ENCODE measurements around the gene MRPL24. TPM values are rescaled to one million over a fixed set of nuclear protein-coding genes. Genes with fewer than 3 reads are reported as not detected.

MRPL24 gene
- total and polyA plus RNA-seq, 9 of the 15 experiments (the other 6 are each of a cell fraction or from before 2014, with no cell fraction given), result 74.3 to 267 (median 113) TPM

DNA sequence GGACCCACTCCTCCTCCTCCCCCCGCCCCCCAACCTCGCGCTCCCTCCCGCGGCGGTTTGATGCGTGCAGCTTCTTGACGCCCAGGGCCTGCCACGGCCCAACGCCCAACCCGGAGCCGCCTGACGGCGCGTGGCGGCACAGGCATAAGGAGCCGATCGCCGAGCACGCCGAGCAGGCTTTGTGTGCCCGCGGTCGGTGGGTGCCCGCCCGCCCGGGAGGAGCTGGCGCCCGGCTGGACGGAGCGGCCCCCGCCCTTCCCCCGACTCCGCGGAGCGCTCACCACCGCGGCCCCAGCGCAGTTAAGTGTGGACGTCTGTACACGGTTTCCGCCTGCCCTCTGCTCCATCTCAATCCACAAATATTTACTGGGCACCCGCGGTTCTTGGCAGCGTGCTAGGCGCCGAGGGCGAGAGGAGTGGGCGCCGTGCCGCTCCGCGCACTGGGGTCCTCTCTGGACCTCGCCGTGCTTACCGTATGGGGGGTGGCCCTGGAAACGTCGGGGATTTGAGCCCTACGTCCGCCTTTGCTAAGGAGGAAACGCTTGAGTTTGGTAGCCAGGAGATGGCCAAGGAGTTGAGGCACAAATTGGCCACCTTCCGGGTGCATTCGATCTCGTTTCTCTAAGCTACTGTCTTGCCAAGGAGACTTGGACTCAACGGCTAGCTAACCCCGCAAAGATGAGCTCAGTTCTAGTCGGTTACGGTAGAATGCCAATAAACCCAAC is 11.0 kb upstream of the MRPL24 start (continued):
- TF ChIP-seq ZBTB17 (CRISPR knock-in tag; IDR thresholded peaks at IDR 0.05) (peak; percentile 100), RBFOX2 (IDR thresholded peaks at IDR 0.05; ENCODE audit: low read depth, low read length) (peak; percentile 72), ZNF121 (CRISPR knock-in tag; conservative IDR thresholded peaks at IDR 0.05) (no peak), HNRNPUL1 (IDR thresholded peaks at IDR 0.05; ENCODE audit: low read length) (no peak), TEAD1 (CRISPR knock-in tag; IDR thresholded peaks at IDR 0.05) (0 out of 4 replicates have a peak, but pooled peaks of 1 of the 2 experiments have one; percentile 36), CC2D1A (IDR thresholded peaks at IDR 0.05) (no peak), DPF2 (IDR thresholded peaks at IDR 0.05) (no peak), ZC3H4 (CRISPR knock-in tag; IDR thresholded peaks at IDR 0.05; ENCODE audit: borderline replicate concordance) (peak; percentile 45; the same call in 1 of the 2 replicates), L3MBTL2 (IDR thresholded peaks at IDR 0.05) (peak; percentile 89), PTTG1 (tag; IDR thresholded peaks at IDR 0.05; ENCODE audit: low read depth) (no peak), TFAM (CRISPR knock-in tag; conservative IDR thresholded peaks at IDR 0.05) (no peak), RBM17 (IDR thresholded peaks at IDR 0.05; ENCODE audit: borderline replicate concordance, low read depth, low read length) (no peak), BCOR (IDR thresholded peaks at IDR 0.05) (no peak), ZNF639 (CRISPR knock-in tag; conservative IDR thresholded peaks at IDR 0.05 in 1 of 2, IDR thresholded peaks at IDR 0.05 in 1 of 2) (peak in 1 of 2 experiments; percentile 18; a peak in 2 of 4 replicates), ZNF512 (tag; IDR thresholded peaks at IDR 0.05) (no peak), HDAC2 (IDR thresholded peaks at IDR 0.05) (no peak), HNRNPK (IDR thresholded peaks at IDR 0.05; ENCODE audit: low read depth, low read length, poor library complexity, severe bottlenecking) (peak; percentile 92), FOXA1 (IDR thresholded peaks at IDR 0.05; ENCODE audit: borderline replicate concordance) (no peak), ZNF232 (CRISPR knock-in tag; IDR thresholded peaks at IDR 0.05) (no peak), MECOM (CRISPR knock-in tag; IDR thresholded peaks at IDR 0.05) (no peak)
- TF ChIP-seq, protein P1, sequence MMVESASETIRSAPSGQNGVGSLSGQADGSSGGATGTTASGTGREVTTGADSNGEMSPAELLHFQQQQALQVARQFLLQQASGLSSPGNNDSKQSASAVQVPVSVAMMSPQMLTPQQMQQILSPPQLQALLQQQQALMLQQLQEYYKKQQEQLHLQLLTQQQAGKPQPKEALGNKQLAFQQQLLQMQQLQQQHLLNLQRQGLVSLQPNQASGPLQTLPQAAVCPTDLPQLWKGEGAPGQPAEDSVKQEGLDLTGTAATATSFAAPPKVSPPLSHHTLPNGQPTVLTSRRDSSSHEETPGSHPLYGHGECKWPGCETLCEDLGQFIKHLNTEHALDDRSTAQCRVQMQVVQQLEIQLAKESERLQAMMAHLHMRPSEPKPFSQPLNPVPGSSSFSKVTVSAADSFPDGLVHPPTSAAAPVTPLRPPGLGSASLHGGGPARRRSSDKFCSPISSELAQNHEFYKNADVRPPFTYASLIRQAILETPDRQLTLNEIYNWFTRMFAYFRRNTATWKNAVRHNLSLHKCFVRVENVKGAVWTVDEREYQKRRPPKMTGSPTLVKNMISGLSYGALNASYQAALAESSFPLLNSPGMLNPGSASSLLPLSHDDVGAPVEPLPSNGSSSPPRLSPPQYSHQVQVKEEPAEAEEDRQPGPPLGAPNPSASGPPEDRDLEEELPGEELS (CRISPR knock-in tag; IDR thresholded peaks at IDR 0.05; ENCODE audit: borderline replicate concordance), result peak; percentile 79; the same call in 1 of the 2 replicates
- TF ChIP-seq, protein P2, sequence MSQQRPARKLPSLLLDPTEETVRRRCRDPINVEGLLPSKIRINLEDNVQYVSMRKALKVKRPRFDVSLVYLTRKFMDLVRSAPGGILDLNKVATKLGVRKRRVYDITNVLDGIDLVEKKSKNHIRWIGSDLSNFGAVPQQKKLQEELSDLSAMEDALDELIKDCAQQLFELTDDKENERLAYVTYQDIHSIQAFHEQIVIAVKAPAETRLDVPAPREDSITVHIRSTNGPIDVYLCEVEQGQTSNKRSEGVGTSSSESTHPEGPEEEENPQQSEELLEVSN (IDR thresholded peaks at IDR 0.05; ENCODE audit: borderline replicate concordance in 1 of 2, extremely low read depth in 1 of 2, insufficient read depth in 1 of 2, insufficient read length in 1 of 2, low read depth in 1 of 2, low read length in 1 of 2, poor library complexity in 1 of 2, severe bottlenecking in 1 of 2), result peak; percentile 79 to 95
